OCI-LY3 (cell line): ENCODE data around the gene LCE3B.

ENCODE experiments used
- H2AFZ ChIP-seq: fragments of 200-600, 300-600 bp; shearing (Covaris generic); 2 replicates; pipeline ENCODE4 v1.6.0; 2014; ENCODE audit warnings: antibody characterized with exemption, low read depth, low read length
- H3K27ac ChIP-seq: fragments of 200-600, 300-600 bp; sonication (generic); 2 replicates; pipeline ENCODE4 v1.5.1; 2014; ENCODE audit warnings: mild to moderate bottlenecking, low read length, moderate library complexity, mixed read lengths
- H3K27me3 ChIP-seq: fragments of 200-600, 300-600 bp; sonication (generic); 2 replicates; pipeline ENCODE4 v1.6.1; 2014; ENCODE audit warnings: low read depth, low read length, mixed read lengths
- H3K36me3 ChIP-seq: fragments of 200-600, 300-600 bp; sonication (generic); replicated peaks from 2 replicates; pipeline ENCODE3; 2014; ENCODE audit warnings: low read depth, low read length, mixed read lengths
- H3K4me1 ChIP-seq: fragments of 300-600, 200-600 bp; sonication (generic); 2 replicates; pipeline ENCODE4 v1.6.1; 2014; ENCODE audit warnings: low read length, mixed read lengths
- H3K4me2 ChIP-seq: fragments of 200-600, 300-600 bp; sonication (generic); 2 replicates; pipeline ENCODE4 v1.6.1; 2014; ENCODE audit warnings: low read length, mixed read lengths
- H3K4me3 ChIP-seq: fragments of 300-600, 200-600 bp; sonication (generic); 2 replicates; pipeline ENCODE4 v1.5.1; 2014; ENCODE audit warnings: antibody characterized with exemption, mild to moderate bottlenecking, low read length, moderate library complexity
- H3K79me2 ChIP-seq: fragments of 300-600, 200-600 bp; shearing (Covaris generic); 2 replicates; pipeline ENCODE4 v1.6.1; 2014; ENCODE audit warnings: mild to moderate bottlenecking, low read length, mixed read lengths
- H3K9ac ChIP-seq: fragments of 300-600, 200-600 bp; shearing (Covaris generic); 2 replicates; pipeline ENCODE4 v1.6.0; 2014; ENCODE audit warnings: mild to moderate bottlenecking, low read length, moderate library complexity
- H3K9me3 ChIP-seq: fragments of 200-600, 300-600 bp; shearing (Covaris generic); 2 replicates; pipeline ENCODE4 v1.6.1; 2014; ENCODE audit warnings: low read length, mixed read lengths; ENCODE audit not compliant: insufficient read depth
- H4K20me1 ChIP-seq: fragments of 200-600, 300-600 bp; sonication (generic); 2 replicates; pipeline ENCODE4 v1.6.1; 2016; ENCODE audit warnings: low read length, mixed read lengths; ENCODE audit not compliant: insufficient read depth
- CTCF ChIP-seq: fragments of 200-600, 300-600 bp; sonication (generic); IDR thresholded peaks from 2 replicates; pipeline ENCODE4 v1.5.1; 2014; ENCODE audit warnings: antibody characterized with exemption, low read length, low read depth
- EZH2phosphoT487 ChIP-seq: fragments of 200-600 bp; shearing (Covaris generic); IDR thresholded peaks from 2 replicates; pipeline ENCODE4 v1.6.1; 2018; ENCODE audit warnings: antibody characterized with exemption, mixed run types, low read depth

LCE3B gene

GRCh38 chr1:152623203-152623844 is 9.7 kb downstream of the LCE3B start:
- H3K36me3 ChIP-seq: no peaks in the 10 kb centered on the region
- no peaks in the 10 kb centered on the region for H3K79me2 ChIP-seq
- H3K9ac ChIP-seq: no peak overlapping the region
- H3K27ac ChIP-seq: no peak overlapping the region
- H3K4me3 ChIP-seq: no peak overlapping the region
- H3K4me1 ChIP-seq: no peaks in the 10 kb centered on the region
- TF ChIP-seq CTCF: no peak
- TF ChIP-seq EZH2phosphoT487: no peak
- H3K9me3 ChIP-seq: peaks cover 15% of the 10 kb centered on the region; the same call in 1 of the 2 replicates
- no peaks in the 10 kb centered on the region for H4K20me1 ChIP-seq
- H3K27me3 ChIP-seq: peaks cover 3% of the 10 kb centered on the region; the same call in 1 of the 2 replicates
- H2AFZ ChIP-seq: no peak overlapping the region
- H3K4me2 ChIP-seq: no peak overlapping the region

- TF ChIP-seq CTCF (no peak), EZH2phosphoT487 (no peak)
Measured at GRCh38 chr1:152626744-152627143, 13.1 kb downstream of the LCE3B start.

DNA sequence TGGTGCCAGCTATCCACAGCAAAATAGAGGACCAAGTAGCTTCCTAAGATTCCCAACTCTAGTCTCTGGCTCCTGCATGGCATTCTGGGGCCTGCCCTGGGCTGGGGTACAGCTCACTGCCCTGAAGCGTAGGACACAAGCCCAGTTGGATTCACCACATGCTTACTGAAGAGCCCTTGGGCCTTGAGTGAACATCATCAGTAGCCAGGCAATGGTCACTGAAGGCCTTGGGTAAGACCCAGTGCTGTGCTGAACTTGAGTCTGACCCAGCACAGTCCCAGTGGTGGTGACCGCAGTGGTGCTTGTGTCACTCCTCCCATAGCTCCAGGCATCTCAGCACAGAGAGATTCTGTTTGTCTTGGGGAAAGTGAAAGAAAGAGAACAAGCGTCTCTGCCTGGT is 17.0 kb downstream of the LCE3B start:
- Histone ChIP-seq H3K79me2 (no peaks in the 10 kb centered on the region), H3K27ac (no peak overlapping the region), H4K20me1 (no peaks in the 10 kb centered on the region), H3K9me3 (no peaks in the 10 kb centered on the region), H3K4me2 (no peak overlapping the region), H3K9ac (no peak overlapping the region), H3K27me3 (peaks cover 7% of the 10 kb centered on the region; the same call in 1 of the 2 replicates), H2AFZ (no peak overlapping the region), H3K4me3 (no peak overlapping the region), H3K4me1 (no peaks in the 10 kb centered on the region), H3K36me3 (no peaks in the 10 kb centered on the region)
- TF ChIP-seq CTCF (no peak), EZH2phosphoT487 (no peak)

More at GRCh38 chr1:152626744-152627143, 13.1 kb downstream of the LCE3B start:
- Histone ChIP-seq H3K27me3 (peaks cover 3% of the 10 kb centered on the region; the same call in 1 of the 2 replicates), H4K20me1 (no peaks in the 10 kb centered on the region), H3K4me2 (no peak overlapping the region), H3K4me1 (no peaks in the 10 kb centered on the region), H3K9ac (no peak overlapping the region), H3K4me3 (no peak overlapping the region), H3K27ac (no peak overlapping the region), H2AFZ (no peak overlapping the region), H3K9me3 (no peaks in the 10 kb centered on the region), H3K79me2 (no peaks in the 10 kb centered on the region), H3K36me3 (no peaks in the 10 kb centered on the region)

GRCh38 chr1:152640351-152640750 is 26.7 kb downstream of the LCE3B start:
- Histone ChIP-seq H3K9me3 (no peaks in the 10 kb centered on the region), H2AFZ (no peak overlapping the region), H3K4me2 (no peak overlapping the region), H3K4me3 (no peak overlapping the region), H3K9ac (no peak overlapping the region), H3K4me1 (no peaks in the 10 kb centered on the region), H3K36me3 (no peaks in the 10 kb centered on the region), H3K27ac (no peak overlapping the region), H3K79me2 (no peaks in the 10 kb centered on the region), H3K27me3 (peaks cover 12% of the 10 kb centered on the region), H4K20me1 (no peaks in the 10 kb centered on the region; the same call in 1 of the 2 replicates)
- TF ChIP-seq EZH2phosphoT487 (no peak), CTCF (no peak)
